GM23248 (cell line): ENCODE measurements around the gene ZNF621.

Experiments
- EZH2 ChIP-seq: fragments of 200-600 bp; sonication (generic); IDR thresholded peaks from 2 replicates; pipeline ENCODE4 v1.6.1; 2018; ENCODE audit warnings: antibody characterized with exemption, mild to moderate bottlenecking; ENCODE audit not compliant: insufficient read depth, poor library complexity, severe bottlenecking
- EZH2phosphoT487 ChIP-seq: fragments of 200-600 bp; sonication (generic); IDR thresholded peaks from 2 replicates; pipeline ENCODE4 v1.6.1; 2018; ENCODE audit warnings: antibody characterized with exemption, moderate library complexity, mild to moderate bottlenecking, low read depth; ENCODE audit not compliant: insufficient read depth

DNA sequence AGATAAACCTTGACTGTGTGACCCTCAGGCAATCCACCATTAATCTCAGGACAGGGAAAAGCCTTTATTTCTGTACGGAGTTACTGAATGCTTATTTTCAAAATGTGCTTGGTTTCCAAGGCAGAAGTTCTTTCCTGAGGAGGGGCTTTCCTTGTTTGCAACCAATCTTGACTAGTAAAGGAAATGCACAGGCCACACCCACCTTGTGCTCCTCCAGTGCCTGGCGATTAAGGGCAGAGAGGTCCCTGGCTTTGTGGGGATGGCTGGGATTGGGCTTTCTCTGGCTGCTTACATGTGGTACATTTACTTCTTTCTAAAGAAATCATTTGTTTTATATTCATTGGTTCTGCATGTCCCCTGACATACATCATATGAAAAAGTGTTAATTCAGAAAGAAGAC lies 47.8 kb downstream of the ZNF621 start:
- no peak for TF ChIP-seq EZH2
- TF ChIP-seq EZH2phosphoT487: no peak
